A549 (cell line): ENCODE data around the gene LRTM2. TPM values are rescaled to one million over a fixed set of nuclear protein-coding genes. Genes with fewer than 3 reads are reported as not detected.

Source experiments
- ATAC-seq, 2 experiments: fragments of 200-7000 bp in 1 of 2; fragments of >200 bp in 1 of 2; cut with Nextera tagmentation in 1 of 2; cut with Tn5 transposase in 1 of 2; 3 replicates each; pipeline versions ENCODE4 v1.8.0 to v1.9.1; 2018 to 2020; ENCODE audit warnings: mild to moderate bottlenecking in 1 of 2, moderate library complexity in 1 of 2
- CTCF ChIA-PET: fragments of 300-600 bp; sonication (Branson Sonifier 250); formaldehyde crosslinking; extraction: SDS; loops from one replicate; lab custom pipeline; 2021; ENCODE audit warnings: antibody characterized with exemption, inconsistent platforms; lab: Yijun Ruan, JAX
- POLR2A ChIA-PET: fragments of 350-600 bp; formaldehyde crosslinking; extraction: SDS; loops from one replicate; lab custom pipeline; 2021; ENCODE audit warnings: antibody characterized with exemption, inconsistent platforms; lab: Yijun Ruan, JAX
- DNase-seq, 2 experiments: peaks; one replicate each; pipeline versions ENCODE4 v3.0.0 to v3.0.0-alpha.2; 2011 to 2016; ENCODE audit warnings: low read depth in 1 of 2, low spot score in 1 of 2
- FAIRE-seq: peaks from 2 replicates; lab custom pipeline; 2011; peaks lifted over from hg19 to GRCh38; lab: Jason Lieb, UNC
- H3K27ac ChIP-seq, 2 experiments: fragments of >200 bp; sonication (Bioruptor Twin); formaldehyde crosslinking; 3 replicates each; pipeline ENCODE4 v1.5.1; 2016 to 2017
- H3K4me1 ChIP-seq: fragments of >200 bp; sonication (Bioruptor Twin); formaldehyde crosslinking; 3 replicates; pipeline ENCODE4 v1.6.1; 2016
- H3K4me2 ChIP-seq: fragments of >200 bp; sonication (Bioruptor Twin); formaldehyde crosslinking; 3 replicates; pipeline ENCODE4 v1.6.1; 2016
- H3K4me3 ChIP-seq: fragments of >200 bp; sonication (Bioruptor Twin); formaldehyde crosslinking; 3 replicates; pipeline ENCODE4 v1.5.1; 2016
- H3K9me3 ChIP-seq: fragments of >200 bp; sonication (Bioruptor Twin); formaldehyde crosslinking; 3 replicates; pipeline ENCODE4 v1.6.1; 2016
- BCL3 ChIP-seq: fragments of >200 bp; sonication (Bioruptor Twin); formaldehyde crosslinking; IDR thresholded peaks from 3 replicates; pipeline ENCODE4 v1.6.1; 2016
- CBX8 ChIP-seq: fragments of 200-600 bp; sonication (generic); IDR thresholded peaks from 2 replicates; pipeline ENCODE4 v1.6.1; 2016
- CEBPB ChIP-seq, 2 experiments: fragments of >200 bp in 1 of 2; sonication (Bioruptor Twin) in 1 of 2; formaldehyde crosslinking in 1 of 2; IDR thresholded peaks; 2 replicates each; pipeline ENCODE4 v1.6.1; 2012 to 2016
- CHD2 ChIP-seq: fragments of 150-350 bp; IDR thresholded peaks from 2 replicates; pipeline ENCODE4 v1.6.1; 2014; ENCODE audit warnings: low read length; ENCODE audit not compliant: partially characterized antibody
- CHD4 ChIP-seq: fragments of 200-600 bp; sonication (generic); IDR thresholded peaks from 2 replicates; pipeline ENCODE4 v1.6.1; 2016; ENCODE audit warnings: antibody characterized with exemption, mild to moderate bottlenecking, borderline replicate concordance
- EHF ChIP-seq: fragments of 250-450 bp; sonication (Bioruptor Pico); IDR thresholded peaks from 2 replicates; pipeline ENCODE4 v1.5.0; 2020; ENCODE audit warnings: mild to moderate bottlenecking
- ELK1 ChIP-seq: fragments of 150-350 bp; IDR thresholded peaks from 2 replicates; pipeline ENCODE4 v1.6.1; 2014; ENCODE audit warnings: low read depth, mild to moderate bottlenecking, low read length
- EP300 ChIP-seq, 2 experiments: fragments of >200 bp; sonication (Bioruptor Twin); formaldehyde crosslinking; IDR thresholded peaks; 2 replicates in 1 of 2; 3 replicates in 1 of 2; pipeline ENCODE4 v1.6.1; 2016 to 2017
- ESRRA ChIP-seq: fragments of 150-350 bp; IDR thresholded peaks from 2 replicates; pipeline ENCODE4 v1.6.1; 2014; ENCODE audit warnings: mild to moderate bottlenecking, low read length, borderline replicate concordance
- FOSB ChIP-seq: fragments of 250-450 bp; sonication (Bioruptor Pico); IDR thresholded peaks from 2 replicates; pipeline ENCODE4 v1.5.0; 2020; ENCODE audit warnings: mild to moderate bottlenecking, moderate library complexity
- FOXS1 ChIP-seq: fragments of 250-450 bp; sonication (Bioruptor Pico); IDR thresholded peaks from 2 replicates; pipeline ENCODE4 v1.5.0; 2020; ENCODE audit warnings: mild to moderate bottlenecking, moderate library complexity
- GATA3 ChIP-seq: IDR thresholded peaks from 2 replicates; pipeline ENCODE4 v1.6.1; 2012; ENCODE audit warnings: borderline replicate concordance
- KDM1A ChIP-seq: fragments of 200-600 bp; sonication (generic); IDR thresholded peaks from 2 replicates; pipeline ENCODE4 v1.6.1; 2016; ENCODE audit warnings: low read depth, mild to moderate bottlenecking
- KDM5A ChIP-seq: fragments of 200-600 bp; sonication (generic); IDR thresholded peaks from 2 replicates; pipeline ENCODE4 v1.6.1; 2016; ENCODE audit warnings: antibody characterized with exemption, mild to moderate bottlenecking
- NR3C1 ChIP-seq: fragments of >200 bp; sonication (Bioruptor Twin); formaldehyde crosslinking; IDR thresholded peaks from 3 replicates; pipeline ENCODE4 v1.6.1; 2017
- PHF8 ChIP-seq: fragments of 200-600 bp; sonication (generic); IDR thresholded peaks from 2 replicates; pipeline ENCODE4 v1.6.1; 2016; ENCODE audit warnings: low read depth, mild to moderate bottlenecking, antibody characterized with exemption, moderate library complexity, borderline replicate concordance
- POLR2A ChIP-seq: IDR thresholded peaks from 2 replicates; pipeline ENCODE4 v1.6.1; 2012; ENCODE audit warnings: mild to moderate bottlenecking, low read length
- POLR2AphosphoS2 ChIP-seq: conservative IDR thresholded peaks from 2 replicates; pipeline ENCODE4 v1.6.1; 2012; ENCODE audit warnings: low read length, improper control_type of control experiment, inconsistent platforms
- RCOR1 ChIP-seq: fragments of 150-350 bp; IDR thresholded peaks from 2 replicates; pipeline ENCODE4 v1.6.1; 2014; ENCODE audit warnings: antibody characterized with exemption, low read length, low read depth
- RNF2 ChIP-seq: fragments of 200-600 bp; sonication (generic); IDR thresholded peaks from 2 replicates; pipeline ENCODE4 v1.6.1; 2016; ENCODE audit warnings: low read depth, mild to moderate bottlenecking, antibody characterized with exemption, moderate library complexity, borderline replicate concordance
- SMC3 ChIP-seq: fragments of >200 bp; sonication (Bioruptor Twin); formaldehyde crosslinking; IDR thresholded peaks from 3 replicates; pipeline ENCODE4 v1.6.1; 2018; ENCODE audit warnings: inconsistent platforms
- USF2 ChIP-seq: fragments of 450-650 bp; IDR thresholded peaks from 2 replicates; pipeline ENCODE4 v1.6.1; 2014; ENCODE audit warnings: antibody characterized with exemption
- ZC3H11A ChIP-seq: fragments of 450-650 bp; IDR thresholded peaks from 2 replicates; pipeline ENCODE4 v1.6.1; 2014; ENCODE audit warnings: antibody characterized with exemption, mild to moderate bottlenecking
- ZFP36 ChIP-seq: fragments of 450-650 bp; IDR thresholded peaks from 2 replicates; pipeline ENCODE4 v1.6.1; 2014; ENCODE audit warnings: borderline replicate concordance; ENCODE audit not compliant: partially characterized antibody
- WGBS: methylation state at CpG from one replicate; pipeline ENCODE4 v1.1.6; 2017; ENCODE audit errors: missing lambda C conversion rate; 5-methylcytosine and 5-hydroxymethylcytosine counted together
- polyA plus RNA-seq, 4 experiments: library from polyadenylated mRNA; depleted of rRNA in 3 of 4; stranded (reverse); fragments of >200 nt; fragmentation: RNase III in 1 of 4; extraction: RNeasy Plus Mini Kit Qiagen cat#74134 plus additional on column Dnase treatment in 1 of 4; gene quantifications; 2 replicates in 3 of 4; 3 replicates in 1 of 4; pipeline ENCODE4 v1.2.3, GENCODE V29; 2011 to 2017

LRTM2 gene
- polyA plus RNA-seq, 2 of the 4 experiments (the other 2 are of a cell fraction), result not detected

GRCh38 chr12:1842183-1842904, 22.0 kb downstream of the LRTM2 start:
- 42% methylated on average over 17 of the region's 18 CpGs for WGBS
- H3K4me2 ChIP-seq, result no peak overlapping the region
- FAIRE-seq (no peak), DNase-seq (no peak)
- TF ChIP-seq EP300 (IDR thresholded peaks at IDR 0.05), result no peak
- TF ChIP-seq RCOR1, result no peak
- TF ChIP-seq EHF (CRISPR knock-in tag), result no peak
- TF ChIP-seq BCL3, result no peak
- TF ChIP-seq ELK1, result no peak
- TF ChIP-seq POLR2AphosphoS2, result no peak
- no peak for TF ChIP-seq ESRRA
- no peak for TF ChIP-seq CHD2
- no peak for TF ChIP-seq ZC3H11A
- TF ChIP-seq POLR2A, result no peak
- no peak for TF ChIP-seq NR3C1
- no peak for TF ChIP-seq SMC3
- TF ChIP-seq, all 56 proteins: peak for 0
- Histone ChIP-seq H3K4me3 (no peak overlapping the region), H3K4me1 (no peaks in the 10 kb centered on the region), H3K27ac (no peak overlapping the region), H3K9me3 (no peaks in the 10 kb centered on the region)
- ChIA-PET CTCF (interaction anchor here (1.6 to 2.1 kb wide), 2 partner anchors 15 to 97 kb away, joined by 4 to 7 read pairs; no protein-coding TSS in a partner anchor), POLR2A (no interaction called here)
- ATAC-seq, result no peak

- H3K4me3 ChIP-seq, result no peak overlapping the region
- H3K27ac ChIP-seq, result no peak overlapping the region
- WGBS, result 37% methylated on average over 16 of the region's 16 CpGs
- POLR2A ChIA-PET, result no interaction called here
- no peaks in the 10 kb centered on the region for H3K9me3 ChIP-seq
- FAIRE-seq, result no peak
- DNase-seq, result no peak
- no peak overlapping the region for H3K4me2 ChIP-seq
- TF ChIP-seq ZFP36 (peak; percentile 35), POLR2AphosphoS2 (no peak)
- TF ChIP-seq, all 56 proteins: peak for 1
- no peak for ATAC-seq
- no peaks in the 10 kb centered on the region for H3K4me1 ChIP-seq
- CTCF ChIA-PET, result interaction anchor here (1.6 to 2.1 kb wide), 2 partner anchors 14 to 97 kb away, joined by 4 to 7 read pairs; no protein-coding TSS in a partner anchor
These were observed 22.7 kb downstream of the LRTM2 start for GRCh38 chr12:1842905-1843640.

- CTCF ChIA-PET, result interaction anchor here (1.6 to 2.1 kb wide), 2 partner anchors 14 to 96 kb away, joined by 4 to 7 read pairs; no protein-coding TSS in a partner anchor
- TF ChIP-seq CBX8 (no peak), POLR2AphosphoS2 (no peak), PHF8 (no peak), FOXS1 (CRISPR knock-in tag) (no peak), CHD4 (no peak), POLR2A (no peak), FOSB (CRISPR knock-in tag) (no peak), CEBPB (IDR thresholded peaks at IDR 0.05) (no peak), RNF2 (no peak), KDM5A (no peak), USF2 (no peak), KDM1A (no peak), RCOR1 (no peak), NR3C1 (no peak), GATA3 (no peak)
- no peak overlapping the region for H3K4me2 ChIP-seq
- no peak overlapping the region for H3K4me3 ChIP-seq
- FAIRE-seq (no peak), DNase-seq (no peak), ATAC-seq (no peak)
- H3K27ac ChIP-seq, result no peak overlapping the region
- no peaks in the 10 kb centered on the region for H3K4me1 ChIP-seq
- no peaks in the 10 kb centered on the region for H3K9me3 ChIP-seq
- POLR2A ChIA-PET, result no interaction called here
- WGBS, result 38% methylated on average over 3 of the region's 3 CpGs
These were observed 23.3 kb downstream of the LRTM2 start for GRCh38 chr12:1843641-1844005.
